ENCODE results near the gene BRAF.

DNA sequence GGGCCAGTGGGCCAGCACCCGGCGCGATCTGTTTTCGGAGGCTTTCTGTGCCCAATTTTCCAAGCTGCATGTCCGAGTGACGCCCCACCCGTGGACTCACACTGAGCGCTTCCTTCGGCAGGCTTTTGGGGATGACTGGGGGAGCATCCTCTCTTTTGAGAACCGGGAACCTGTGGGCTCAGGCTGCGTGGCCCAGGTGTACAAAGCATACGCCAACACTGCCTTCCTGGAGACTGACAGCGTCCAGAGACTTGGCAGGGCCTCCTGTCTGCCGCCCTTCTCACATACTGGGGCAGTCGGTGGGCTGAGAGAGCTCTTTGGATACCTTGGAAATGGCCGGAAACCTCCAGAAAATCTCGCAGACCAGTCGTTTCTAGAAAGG is 251.0 kb downstream of the BRAF start:
- no peak for TF ChIP-seq POLR2A (IDR thresholded peaks at IDR 0.05; ENCODE audit: low read depth, low read length)
- TF ChIP-seq POLR2AphosphoS5 (IDR thresholded peaks at IDR 0.05; ENCODE audit: low read depth, low read length): no peak
- TF ChIP-seq TAF1 (IDR thresholded peaks at IDR 0.05; ENCODE audit: borderline replicate concordance, low read depth, low read length): no peak
